ENCODE measurements around the gene SIK2. TPM values are rescaled to one million over a fixed set of nuclear protein-coding genes. Genes with fewer than 3 reads are reported as not detected.

SIK2 gene
- total RNA-seq, 1 donor from 2014 or later, result 19.0 TPM

- Mint-ChIP-seq H3K27me3 (ENCODE audit: unreplicated experiment) (no peaks in the 10 kb centered on the region), H3K9me3 (ENCODE audit: unreplicated experiment) (no peaks in the 10 kb centered on the region), H3K4me3 (ENCODE audit: unreplicated experiment) (no peak overlapping the region), H3K27ac (ENCODE audit: unreplicated experiment) (no peak overlapping the region), H3K4me1 (ENCODE audit: unreplicated experiment) (peaks cover 2% of the 10 kb centered on the region), H3K36me3 (ENCODE audit: unreplicated experiment) (peaks cover 32% of the 10 kb centered on the region)
- no peak for DNase-seq (ENCODE audit: extremely low spot score, unreplicated experiment)
- TF ChIP-seq, protein P1, sequence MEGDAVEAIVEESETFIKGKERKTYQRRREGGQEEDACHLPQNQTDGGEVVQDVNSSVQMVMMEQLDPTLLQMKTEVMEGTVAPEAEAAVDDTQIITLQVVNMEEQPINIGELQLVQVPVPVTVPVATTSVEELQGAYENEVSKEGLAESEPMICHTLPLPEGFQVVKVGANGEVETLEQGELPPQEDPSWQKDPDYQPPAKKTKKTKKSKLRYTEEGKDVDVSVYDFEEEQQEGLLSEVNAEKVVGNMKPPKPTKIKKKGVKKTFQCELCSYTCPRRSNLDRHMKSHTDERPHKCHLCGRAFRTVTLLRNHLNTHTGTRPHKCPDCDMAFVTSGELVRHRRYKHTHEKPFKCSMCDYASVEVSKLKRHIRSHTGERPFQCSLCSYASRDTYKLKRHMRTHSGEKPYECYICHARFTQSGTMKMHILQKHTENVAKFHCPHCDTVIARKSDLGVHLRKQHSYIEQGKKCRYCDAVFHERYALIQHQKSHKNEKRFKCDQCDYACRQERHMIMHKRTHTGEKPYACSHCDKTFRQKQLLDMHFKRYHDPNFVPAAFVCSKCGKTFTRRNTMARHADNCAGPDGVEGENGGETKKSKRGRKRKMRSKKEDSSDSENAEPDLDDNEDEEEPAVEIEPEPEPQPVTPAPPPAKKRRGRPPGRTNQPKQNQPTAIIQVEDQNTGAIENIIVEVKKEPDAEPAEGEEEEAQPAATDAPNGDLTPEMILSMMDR (IDR thresholded peaks at IDR 0.05), result no peak
Observed at GRCh38 chr11:111617286-111617685, 15.0 kb downstream of the SIK2 start.

DNA sequence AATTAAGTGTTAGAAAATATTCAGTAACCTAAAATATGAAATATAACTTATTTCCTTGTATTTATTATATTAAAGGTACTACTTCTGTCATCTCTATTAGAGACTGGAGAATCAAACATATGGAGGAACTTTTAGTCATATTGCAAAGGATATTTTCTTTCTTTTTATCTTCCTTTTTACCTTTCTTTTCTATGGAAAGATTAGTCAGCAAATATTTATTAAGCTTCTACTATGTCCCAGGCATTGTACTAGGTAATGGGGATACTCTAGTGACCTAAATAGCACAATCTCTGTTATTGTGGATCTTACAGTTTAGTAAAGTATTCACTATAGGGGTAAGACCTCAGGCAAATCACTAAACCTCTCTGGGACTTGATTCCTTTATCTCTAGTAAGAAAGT is 18.3 kb downstream of the SIK2 start:
- peaks cover 58% of the 10 kb centered on the region for H3K36me3 Mint-ChIP-seq (ENCODE audit: unreplicated experiment)
- H3K4me3 Mint-ChIP-seq (ENCODE audit: unreplicated experiment), result no peak overlapping the region
- H3K27ac Mint-ChIP-seq (ENCODE audit: unreplicated experiment), result no peak overlapping the region
- H3K27me3 Mint-ChIP-seq (ENCODE audit: unreplicated experiment), result no peaks in the 10 kb centered on the region
- no peak for DNase-seq (ENCODE audit: extremely low spot score, unreplicated experiment)
- H3K9me3 Mint-ChIP-seq (ENCODE audit: unreplicated experiment), result peaks cover 9% of the 10 kb centered on the region
- H3K4me1 Mint-ChIP-seq (ENCODE audit: unreplicated experiment), result no peaks in the 10 kb centered on the region
- TF ChIP-seq, protein P1 (IDR thresholded peaks at IDR 0.05), result no peak

DNA sequence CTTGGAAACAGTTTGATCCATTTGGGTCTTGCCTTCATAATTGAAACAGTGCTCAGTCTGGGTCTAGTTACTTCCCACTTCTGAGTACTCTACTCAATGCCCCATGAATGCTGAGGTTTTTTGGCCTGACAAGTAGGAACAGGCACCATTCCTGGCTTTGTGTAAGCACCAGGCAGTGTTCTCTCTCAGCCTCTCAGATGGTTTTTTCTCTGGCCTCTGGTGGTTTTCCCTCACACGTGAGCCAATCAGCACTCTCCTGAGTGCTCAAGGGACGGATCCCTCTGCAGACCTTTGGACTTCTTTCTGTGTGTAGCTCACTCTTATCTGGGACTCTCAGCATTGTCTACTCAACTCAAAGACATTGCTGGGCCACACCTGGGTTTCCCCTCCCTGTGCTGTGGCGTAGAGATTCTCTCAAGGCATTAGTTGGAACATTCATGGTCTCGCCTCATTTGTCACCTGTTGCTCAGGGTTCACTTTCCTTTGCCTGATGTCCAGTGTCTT is 21.3 kb downstream of the SIK2 start:
- H3K27ac Mint-ChIP-seq (ENCODE audit: unreplicated experiment), result no peak overlapping the region
- H3K4me3 Mint-ChIP-seq (ENCODE audit: unreplicated experiment), result no peak overlapping the region
- no peak for DNase-seq (ENCODE audit: extremely low spot score, unreplicated experiment)
- peaks cover 9% of the 10 kb centered on the region for H3K9me3 Mint-ChIP-seq (ENCODE audit: unreplicated experiment)
- H3K27me3 Mint-ChIP-seq (ENCODE audit: unreplicated experiment), result no peaks in the 10 kb centered on the region
- H3K36me3 Mint-ChIP-seq (ENCODE audit: unreplicated experiment), result peaks cover 44% of the 10 kb centered on the region
- no peaks in the 10 kb centered on the region for H3K4me1 Mint-ChIP-seq (ENCODE audit: unreplicated experiment)
- TF ChIP-seq, protein P1 (IDR thresholded peaks at IDR 0.05), result no peak

- TF ChIP-seq, protein P1 (IDR thresholded peaks at IDR 0.05), result no peak
- peaks cover 9% of the 10 kb centered on the region for H3K9me3 Mint-ChIP-seq (ENCODE audit: unreplicated experiment)
- no peak overlapping the region for H3K27ac Mint-ChIP-seq (ENCODE audit: unreplicated experiment)
- no peaks in the 10 kb centered on the region for H3K27me3 Mint-ChIP-seq (ENCODE audit: unreplicated experiment)
- peaks cover 47% of the 10 kb centered on the region for H3K36me3 Mint-ChIP-seq (ENCODE audit: unreplicated experiment)
- no peaks in the 10 kb centered on the region for H3K4me1 Mint-ChIP-seq (ENCODE audit: unreplicated experiment)
- no peak for DNase-seq (ENCODE audit: extremely low spot score, unreplicated experiment)
- H3K4me3 Mint-ChIP-seq (ENCODE audit: unreplicated experiment), result no peak overlapping the region
Observed at GRCh38 chr11:111624608-111625007, 22.4 kb downstream of the SIK2 start.

- Mint-ChIP-seq H3K36me3 (ENCODE audit: unreplicated experiment) (peaks cover 34% of the 10 kb centered on the region), H3K27me3 (ENCODE audit: unreplicated experiment) (no peaks in the 10 kb centered on the region), H3K4me3 (ENCODE audit: unreplicated experiment) (no peak overlapping the region), H3K4me1 (ENCODE audit: unreplicated experiment) (no peaks in the 10 kb centered on the region), H3K9me3 (ENCODE audit: unreplicated experiment) (peaks cover 7% of the 10 kb centered on the region), H3K27ac (ENCODE audit: unreplicated experiment) (no peak overlapping the region)
- TF ChIP-seq, protein P1 (IDR thresholded peaks at IDR 0.05), result no peak
- DNase-seq (ENCODE audit: extremely low spot score, unreplicated experiment), result no peak
Observed at GRCh38 chr11:111627591-111627990, 25.3 kb downstream of the SIK2 start.
